Measurements from ENCODE around the gene AKNAD1.

GRCh38 chr1:108826081-108826635, 30.7 kb downstream of the AKNAD1 start:
- no peak for TF ChIP-seq POLR2A (IDR thresholded peaks at IDR 0.05)
- no peak for TF ChIP-seq CTCF (IDR thresholded peaks at IDR 0.05)
- no peak for TF ChIP-seq POLR2AphosphoS5 (IDR thresholded peaks at IDR 0.05)
- no peak for TF ChIP-seq EP300 (IDR thresholded peaks at IDR 0.05)

All from sigmoid colon (tissue), 4 donors.